ENCODE measurements around the gene SDK2.

The SDK2 gene

GRCh38 chr17:73632513-73632912 is 11.7 kb downstream of the SDK2 start:
- no peak for DNase-seq (ENCODE audit: low read depth)

GRCh38 chr17:73630965-73631595 is 13.2 kb downstream of the SDK2 start:
- DNase-seq (ENCODE audit: low read depth) = no peak

GRCh38 chr17:73630531-73630930 is 13.7 kb downstream of the SDK2 start:
- no peak for DNase-seq (ENCODE audit: low read depth)

- DNase-seq (ENCODE audit: low read depth) = no peak
Observed at GRCh38 chr17:73628642-73629552, 15.3 kb downstream of the SDK2 start.

GRCh38 chr17:73625991-73626673 is 18.1 kb downstream of the SDK2 start:
- no peak for DNase-seq (ENCODE audit: low read depth)

GRCh38 chr17:73625006-73625405 is 19.2 kb downstream of the SDK2 start:
- DNase-seq (ENCODE audit: low read depth) = no peak

- DNase-seq (ENCODE audit: low read depth) = no peak
Observed at GRCh38 chr17:73624496-73624988, 19.7 kb downstream of the SDK2 start.

- DNase-seq (ENCODE audit: low read depth) = no peak
Observed at GRCh38 chr17:73623818-73624217, 20.4 kb downstream of the SDK2 start.

GRCh38 chr17:73623247-73623646 is 21.0 kb downstream of the SDK2 start:
- DNase-seq (ENCODE audit: low read depth) = no peak

GRCh38 chr17:73622381-73622780 is 21.9 kb downstream of the SDK2 start:
- DNase-seq (ENCODE audit: low read depth) = no peak

- no peak for DNase-seq (ENCODE audit: low read depth)
Observed at GRCh38 chr17:73621685-73622084, 22.6 kb downstream of the SDK2 start.

- no peak for DNase-seq (ENCODE audit: low read depth)
Observed at GRCh38 chr17:73620414-73620813, 23.8 kb downstream of the SDK2 start.

- no peak for DNase-seq (ENCODE audit: low read depth)
Observed at GRCh38 chr17:73617501-73617900, 26.7 kb downstream of the SDK2 start.

GRCh38 chr17:73616873-73617404 is 27.3 kb downstream of the SDK2 start:
- DNase-seq (ENCODE audit: low read depth) = no peak

GRCh38 chr17:73616120-73616872 is 27.9 kb downstream of the SDK2 start:
- no peak for DNase-seq (ENCODE audit: low read depth)

- DNase-seq (ENCODE audit: low read depth) = no peak
Observed at GRCh38 chr17:73614256-73614655, 30.0 kb downstream of the SDK2 start.

- DNase-seq (ENCODE audit: low read depth) = no peak
Observed at GRCh38 chr17:73613271-73614233, 30.7 kb downstream of the SDK2 start.

- DNase-seq (ENCODE audit: low read depth) = no peak
Observed at GRCh38 chr17:73612031-73612472, 32.2 kb downstream of the SDK2 start.

- no peak for DNase-seq (ENCODE audit: low read depth)
Observed at GRCh38 chr17:73611630-73612029, 32.6 kb downstream of the SDK2 start.

GRCh38 chr17:73610331-73610911 is 33.8 kb downstream of the SDK2 start:
- DNase-seq (ENCODE audit: low read depth) = no peak

All from EH (cell line).